MM.1S (cell line): ENCODE data around the gene BCL2.

Experiments used
- EZH2 ChIP-seq: fragments of 300-600 bp; sonication (generic); optimal IDR thresholded peaks from 2 replicates; pipeline ENCODE3; 2017; ENCODE audit warnings: low read depth, mild to moderate bottlenecking, antibody characterized with exemption, low read length, mixed read lengths
- TF ChIP-seq, protein P1 (sequence below): fragments of 300-600 bp; sonication (generic); IDR thresholded peaks from 2 replicates; pipeline ENCODE4 v1.5.1; 2016; ENCODE audit warnings: antibody characterized with exemption, low read length, mixed read lengths

DNA sequence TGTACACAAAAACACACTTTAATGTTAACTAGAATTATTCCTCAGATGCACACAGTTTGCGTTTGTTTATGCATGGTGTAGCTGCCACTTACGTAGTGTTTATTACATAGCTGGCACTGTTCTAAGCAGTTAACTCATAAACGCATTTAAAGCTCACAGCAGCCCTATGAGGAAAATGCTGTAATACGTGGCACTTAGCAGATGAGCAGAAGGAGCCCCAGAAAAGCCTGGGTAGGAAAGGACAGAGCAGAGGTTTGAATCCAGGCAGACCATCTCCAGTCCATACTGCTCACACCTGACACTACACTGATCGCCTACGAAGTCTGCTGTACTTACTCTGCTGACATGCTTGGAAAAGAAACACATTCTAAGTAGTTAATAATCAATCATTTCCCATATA is 66.6 kb downstream of the BCL2 start:
- TF ChIP-seq, protein P1, sequence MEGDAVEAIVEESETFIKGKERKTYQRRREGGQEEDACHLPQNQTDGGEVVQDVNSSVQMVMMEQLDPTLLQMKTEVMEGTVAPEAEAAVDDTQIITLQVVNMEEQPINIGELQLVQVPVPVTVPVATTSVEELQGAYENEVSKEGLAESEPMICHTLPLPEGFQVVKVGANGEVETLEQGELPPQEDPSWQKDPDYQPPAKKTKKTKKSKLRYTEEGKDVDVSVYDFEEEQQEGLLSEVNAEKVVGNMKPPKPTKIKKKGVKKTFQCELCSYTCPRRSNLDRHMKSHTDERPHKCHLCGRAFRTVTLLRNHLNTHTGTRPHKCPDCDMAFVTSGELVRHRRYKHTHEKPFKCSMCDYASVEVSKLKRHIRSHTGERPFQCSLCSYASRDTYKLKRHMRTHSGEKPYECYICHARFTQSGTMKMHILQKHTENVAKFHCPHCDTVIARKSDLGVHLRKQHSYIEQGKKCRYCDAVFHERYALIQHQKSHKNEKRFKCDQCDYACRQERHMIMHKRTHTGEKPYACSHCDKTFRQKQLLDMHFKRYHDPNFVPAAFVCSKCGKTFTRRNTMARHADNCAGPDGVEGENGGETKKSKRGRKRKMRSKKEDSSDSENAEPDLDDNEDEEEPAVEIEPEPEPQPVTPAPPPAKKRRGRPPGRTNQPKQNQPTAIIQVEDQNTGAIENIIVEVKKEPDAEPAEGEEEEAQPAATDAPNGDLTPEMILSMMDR, result no peak
- TF ChIP-seq EZH2, result no peak
